ENCODE results near the gene ADAMTSL2. TPM values are rescaled to one million over a fixed set of nuclear protein-coding genes. Genes with fewer than 3 reads are reported as not detected.

Gene ADAMTSL2
- total and polyA plus RNA-seq, 2 of the 13 experiments (the other 11 are each of a cell fraction or from before 2014, with no cell fraction given) = 1.9 to 3.8 TPM

DNA sequence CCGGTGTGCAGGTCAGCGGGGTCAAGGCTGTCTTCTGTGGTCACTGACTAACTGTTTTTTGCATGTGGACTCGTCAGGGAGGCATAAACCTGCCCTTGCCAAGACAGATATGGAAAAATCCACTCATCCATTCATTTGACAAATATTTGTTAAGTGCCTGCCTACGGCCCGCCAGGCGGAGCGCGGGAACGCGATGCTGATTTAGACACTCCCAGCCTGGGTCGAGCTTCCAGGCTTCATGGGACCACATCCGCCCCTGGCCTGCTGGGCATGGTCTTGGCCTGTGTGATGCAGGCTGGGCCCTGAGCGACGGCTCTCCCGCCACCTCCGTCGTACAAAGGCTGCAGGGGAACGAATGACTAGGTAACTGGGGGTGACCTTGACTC, 27.9 kb upstream of the ADAMTSL2 start (continued):
- TF ChIP-seq, protein P1, sequence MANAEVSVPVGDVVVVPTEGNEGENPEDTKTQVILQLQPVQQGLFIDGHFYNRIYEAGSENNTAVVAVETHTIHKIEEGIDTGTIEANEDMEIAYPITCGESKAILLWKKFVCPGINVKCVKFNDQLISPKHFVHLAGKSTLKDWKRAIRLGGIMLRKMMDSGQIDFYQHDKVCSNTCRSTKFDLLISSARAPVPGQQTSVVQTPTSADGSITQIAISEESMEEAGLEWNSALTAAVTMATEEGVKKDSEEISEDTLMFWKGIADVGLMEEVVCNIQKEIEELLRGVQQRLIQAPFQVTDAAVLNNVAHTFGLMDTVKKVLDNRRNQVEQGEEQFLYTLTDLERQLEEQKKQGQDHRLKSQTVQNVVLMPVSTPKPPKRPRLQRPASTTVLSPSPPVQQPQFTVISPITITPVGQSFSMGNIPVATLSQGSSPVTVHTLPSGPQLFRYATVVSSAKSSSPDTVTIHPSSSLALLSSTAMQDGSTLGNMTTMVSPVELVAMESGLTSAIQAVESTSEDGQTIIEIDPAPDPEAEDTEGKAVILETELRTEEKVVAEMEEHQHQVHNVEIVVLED (CRISPR knock-in tag; IDR thresholded peaks at IDR 0.05; ENCODE audit: borderline replicate concordance) = no peak
- TF ChIP-seq FOXP1 (IDR thresholded peaks at IDR 0.05) = no peak
- 0 out of 2 replicates have a peak, but pooled peaks have one; percentile 22 for TF ChIP-seq FOXP1 (CRISPR knock-in tag; IDR thresholded peaks at IDR 0.05)
- TF ChIP-seq, protein P2, sequence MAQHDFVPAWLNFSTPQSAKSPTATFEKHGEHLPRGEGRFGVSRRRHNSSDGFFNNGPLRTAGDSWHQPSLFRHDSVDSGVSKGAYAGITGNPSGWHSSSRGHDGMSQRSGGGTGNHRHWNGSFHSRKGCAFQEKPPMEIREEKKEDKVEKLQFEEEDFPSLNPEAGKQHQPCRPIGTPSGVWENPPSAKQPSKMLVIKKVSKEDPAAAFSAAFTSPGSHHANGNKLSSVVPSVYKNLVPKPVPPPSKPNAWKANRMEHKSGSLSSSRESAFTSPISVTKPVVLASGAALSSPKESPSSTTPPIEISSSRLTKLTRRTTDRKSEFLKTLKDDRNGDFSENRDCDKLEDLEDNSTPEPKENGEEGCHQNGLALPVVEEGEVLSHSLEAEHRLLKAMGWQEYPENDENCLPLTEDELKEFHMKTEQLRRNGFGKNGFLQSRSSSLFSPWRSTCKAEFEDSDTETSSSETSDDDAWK (CRISPR knock-in tag; IDR thresholded peaks at IDR 0.05) = no peak
- no peak for TF ChIP-seq ZNF33A (CRISPR knock-in tag; IDR thresholded peaks at IDR 0.05; ENCODE audit: borderline replicate concordance)
- TF ChIP-seq, protein P3, sequence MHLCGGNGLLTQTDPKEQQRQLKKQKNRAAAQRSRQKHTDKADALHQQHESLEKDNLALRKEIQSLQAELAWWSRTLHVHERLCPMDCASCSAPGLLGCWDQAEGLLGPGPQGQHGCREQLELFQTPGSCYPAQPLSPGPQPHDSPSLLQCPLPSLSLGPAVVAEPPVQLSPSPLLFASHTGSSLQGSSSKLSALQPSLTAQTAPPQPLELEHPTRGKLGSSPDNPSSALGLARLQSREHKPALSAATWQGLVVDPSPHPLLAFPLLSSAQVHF (CRISPR knock-in tag; IDR thresholded peaks at IDR 0.05) = no peak
- TF ChIP-seq, protein P4, sequence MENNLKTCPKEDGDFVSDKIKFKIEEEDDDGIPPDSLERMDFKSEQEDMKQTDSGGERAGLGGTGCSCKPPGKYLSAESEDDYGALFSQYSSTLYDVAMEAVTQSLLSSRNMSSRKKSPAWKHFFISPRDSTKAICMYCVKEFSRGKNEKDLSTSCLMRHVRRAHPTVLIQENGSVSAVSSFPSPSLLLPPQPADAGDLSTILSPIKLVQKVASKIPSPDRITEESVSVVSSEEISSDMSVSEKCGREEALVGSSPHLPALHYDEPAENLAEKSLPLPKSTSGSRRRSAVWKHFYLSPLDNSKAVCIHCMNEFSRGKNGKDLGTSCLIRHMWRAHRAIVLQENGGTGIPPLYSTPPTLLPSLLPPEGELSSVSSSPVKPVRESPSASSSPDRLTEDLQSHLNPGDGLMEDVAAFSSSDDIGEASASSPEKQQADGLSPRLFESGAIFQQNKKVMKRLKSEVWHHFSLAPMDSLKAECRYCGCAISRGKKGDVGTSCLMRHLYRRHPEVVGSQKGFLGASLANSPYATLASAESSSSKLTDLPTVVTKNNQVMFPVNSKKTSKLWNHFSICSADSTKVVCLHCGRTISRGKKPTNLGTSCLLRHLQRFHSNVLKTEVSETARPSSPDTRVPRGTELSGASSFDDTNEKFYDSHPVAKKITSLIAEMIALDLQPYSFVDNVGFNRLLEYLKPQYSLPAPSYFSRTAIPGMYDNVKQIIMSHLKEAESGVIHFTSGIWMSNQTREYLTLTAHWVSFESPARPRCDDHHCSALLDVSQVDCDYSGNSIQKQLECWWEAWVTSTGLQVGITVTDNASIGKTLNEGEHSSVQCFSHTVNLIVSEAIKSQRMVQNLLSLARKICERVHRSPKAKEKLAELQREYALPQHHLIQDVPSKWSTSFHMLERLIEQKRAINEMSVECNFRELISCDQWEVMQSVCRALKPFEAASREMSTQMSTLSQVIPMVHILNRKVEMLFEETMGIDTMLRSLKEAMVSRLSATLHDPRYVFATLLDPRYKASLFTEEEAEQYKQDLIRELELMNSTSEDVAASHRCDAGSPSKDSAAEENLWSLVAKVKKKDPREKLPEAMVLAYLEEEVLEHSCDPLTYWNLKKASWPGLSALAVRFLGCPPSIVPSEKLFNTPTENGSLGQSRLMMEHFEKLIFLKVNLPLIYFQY (CRISPR knock-in tag; IDR thresholded peaks at IDR 0.05; ENCODE audit: borderline replicate concordance) = peak; percentile 84
- no peak for TF ChIP-seq MAFG (CRISPR knock-in tag; IDR thresholded peaks at IDR 0.05)
- no peak for TF ChIP-seq ZNF510 (CRISPR knock-in tag; IDR thresholded peaks at IDR 0.05; ENCODE audit: low read depth)
- no peak for TF ChIP-seq ZSCAN22 (CRISPR knock-in tag; IDR thresholded peaks at IDR 0.05)
- TF ChIP-seq ZNF878 (CRISPR knock-in tag; IDR thresholded peaks at IDR 0.05) = peak; percentile 84; the same call in 1 of the 2 replicates
- TF ChIP-seq ZNF354B (CRISPR knock-in tag; IDR thresholded peaks at IDR 0.05) = no peak
- no peak for TF ChIP-seq HNRNPUL1 (IDR thresholded peaks at IDR 0.05; ENCODE audit: low read depth, low read length)
- peak; percentile 87 for TF ChIP-seq ZNF777 (CRISPR knock-in tag; IDR thresholded peaks at IDR 0.05)
- TF ChIP-seq AGO2 (optimal IDR thresholded peaks at IDR 0.05; ENCODE audit: low read depth, low read length) = no peak
- TF ChIP-seq CCAR2 (optimal IDR thresholded peaks at IDR 0.05; ENCODE audit: low read depth, low read length) = no peak
- peak; percentile 18; the same call in 1 of the 2 replicates for TF ChIP-seq TAF1 (CRISPR knock-in tag; IDR thresholded peaks at IDR 0.05)
- peak; percentile 80 for TF ChIP-seq DMAP1 (CRISPR knock-in tag; IDR thresholded peaks at IDR 0.05)
- TF ChIP-seq RXRA (CRISPR knock-in tag; IDR thresholded peaks at IDR 0.05) = peak; percentile 95
- TF ChIP-seq HDAC6 (IDR thresholded peaks at IDR 0.05; ENCODE audit: low read depth, low read length) = no peak
- TF ChIP-seq ZNF232 (CRISPR knock-in tag; IDR thresholded peaks at IDR 0.05; ENCODE audit: borderline replicate concordance) = peak; percentile 92; the same call in 1 of the 2 replicates
- TF ChIP-seq, protein P5, sequence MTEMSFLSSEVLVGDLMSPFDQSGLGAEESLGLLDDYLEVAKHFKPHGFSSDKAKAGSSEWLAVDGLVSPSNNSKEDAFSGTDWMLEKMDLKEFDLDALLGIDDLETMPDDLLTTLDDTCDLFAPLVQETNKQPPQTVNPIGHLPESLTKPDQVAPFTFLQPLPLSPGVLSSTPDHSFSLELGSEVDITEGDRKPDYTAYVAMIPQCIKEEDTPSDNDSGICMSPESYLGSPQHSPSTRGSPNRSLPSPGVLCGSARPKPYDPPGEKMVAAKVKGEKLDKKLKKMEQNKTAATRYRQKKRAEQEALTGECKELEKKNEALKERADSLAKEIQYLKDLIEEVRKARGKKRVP (CRISPR knock-in tag; IDR thresholded peaks at IDR 0.05) = peak in 1 of 2 experiments; percentile 15; a peak in 1 of 4 replicates
- peak; percentile 90 for TF ChIP-seq ZNF747 (CRISPR knock-in tag; IDR thresholded peaks at IDR 0.05; ENCODE audit: borderline replicate concordance)
- no peak for TF ChIP-seq PAF1 (CRISPR knock-in tag; IDR thresholded peaks at IDR 0.05)
